Adipocyte (in vitro differentiated cells): ENCODE results near the gene FRRS1.
A peak's percentile ranks its signal among the peaks of the same experiment; 100 is the strongest.

Source experiments
- DNase-seq: peaks from one replicate; pipeline ENCODE4 v3.0.0-alpha.2; 2015; ENCODE audit warnings: low read depth
- H3K27me3 ChIP-seq: replicated peaks from 2 replicates; pipeline ENCODE4 v1.7.0; 2013; ENCODE audit warnings: mild to moderate bottlenecking, low read length, moderate library complexity; ENCODE audit not compliant: control insufficient read depth, insufficient read depth
- H3K36me3 ChIP-seq: 2 replicates; pipeline ENCODE4 v1.7.0; 2013; ENCODE audit warnings: low read length, mild to moderate bottlenecking, moderate library complexity; ENCODE audit not compliant: control insufficient read depth, insufficient read depth, severe bottlenecking
- H3K4me1 ChIP-seq: 2 replicates; pipeline ENCODE4 v1.7.0; 2013; ENCODE audit warnings: mild to moderate bottlenecking, low read length, moderate library complexity; ENCODE audit not compliant: control insufficient read depth, insufficient read depth
- H3K4me3 ChIP-seq: 2 replicates; pipeline ENCODE4 v1.7.0; 2013; ENCODE audit warnings: mild to moderate bottlenecking, low read length, moderate library complexity
- H3K9ac ChIP-seq: 2 replicates; pipeline ENCODE4 v1.7.0; 2013; ENCODE audit warnings: mild to moderate bottlenecking, low read length, moderate library complexity
- H3K9me3 ChIP-seq: 2 replicates; pipeline ENCODE4 v1.7.0; 2013; ENCODE audit warnings: mild to moderate bottlenecking, low read length, moderate library complexity; ENCODE audit not compliant: control insufficient read depth

The FRRS1 gene

DNA sequence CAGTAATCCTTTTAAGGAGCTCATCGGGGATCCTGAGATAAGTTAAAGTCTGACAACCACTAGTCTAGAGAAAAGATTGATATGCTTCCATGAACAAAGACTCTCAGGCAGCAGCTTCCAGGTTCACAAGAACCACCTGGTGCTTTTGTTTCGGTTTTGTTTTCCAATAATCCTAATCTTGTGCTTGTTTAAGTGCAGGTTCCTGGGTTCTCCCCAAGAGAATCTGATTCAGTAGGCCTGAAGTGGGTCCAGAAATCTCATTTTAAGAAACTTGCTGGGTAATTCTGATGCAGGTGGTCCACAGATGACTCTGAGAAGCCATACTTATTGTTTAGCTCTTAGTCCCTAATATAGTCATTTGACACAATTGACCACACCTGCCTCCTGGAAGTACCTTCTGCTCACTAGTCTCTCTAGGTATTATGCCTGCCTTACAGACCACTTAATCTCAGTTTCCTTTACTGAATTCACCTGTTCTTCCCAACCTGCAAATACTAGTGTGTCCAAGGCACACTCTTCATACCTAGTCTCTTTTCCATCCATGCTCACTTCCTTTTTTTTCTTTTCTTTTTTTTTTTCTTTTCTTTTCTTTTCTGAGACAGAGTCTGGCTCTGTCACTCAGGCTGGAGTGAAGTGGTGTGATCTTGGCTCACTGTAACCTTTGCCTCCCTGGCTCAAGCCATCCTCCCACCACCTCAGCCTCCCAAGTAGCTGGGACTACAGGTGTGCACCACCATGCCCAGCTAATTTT lies 20.5 kb upstream of the FRRS1 start:
- DNase-seq, result no peak
- Histone ChIP-seq H3K4me3 (no peak overlapping the region), H3K9me3 (no peaks in the 10 kb centered on the region), H3K36me3 (no peaks in the 10 kb centered on the region), H3K4me1 (no peaks in the 10 kb centered on the region), H3K27me3 (peaks cover 5% of the 10 kb centered on the region), H3K9ac (no peak overlapping the region)

- DNase-seq, result no peak
These were observed 18.4 kb upstream of the FRRS1 start for GRCh38 chr1:99784809-99785255.

GRCh38 chr1:99784143-99784542 lies 17.7 kb upstream of the FRRS1 start:
- Histone ChIP-seq H3K27me3 (peaks cover 5% of the 10 kb centered on the region), H3K36me3 (no peaks in the 10 kb centered on the region), H3K9me3 (no peaks in the 10 kb centered on the region), H3K4me1 (no peaks in the 10 kb centered on the region), H3K9ac (no peak overlapping the region), H3K4me3 (no peak overlapping the region)
- no peak for DNase-seq

More at GRCh38 chr1:99784809-99785255, 18.4 kb upstream of the FRRS1 start:
- Histone ChIP-seq H3K27me3 (peaks cover 5% of the 10 kb centered on the region), H3K36me3 (no peaks in the 10 kb centered on the region), H3K4me3 (no peak overlapping the region), H3K4me1 (no peaks in the 10 kb centered on the region), H3K9ac (no peak overlapping the region), H3K9me3 (no peaks in the 10 kb centered on the region)

- no peak for DNase-seq
- no peaks in the 10 kb centered on the region for H3K9me3 ChIP-seq
- H3K36me3 ChIP-seq, result no peaks in the 10 kb centered on the region
- no peak overlapping the region for H3K4me3 ChIP-seq
- H3K4me1 ChIP-seq, result no peaks in the 10 kb centered on the region
- H3K27me3 ChIP-seq, result peaks cover 5% of the 10 kb centered on the region
- H3K9ac ChIP-seq, result no peak overlapping the region
These were observed 16.5 kb upstream of the FRRS1 start for GRCh38 chr1:99782920-99783319.

- no peaks in the 10 kb centered on the region for H3K4me1 ChIP-seq
- H3K36me3 ChIP-seq, result no peaks in the 10 kb centered on the region
- no peak overlapping the region for H3K9ac ChIP-seq
- no peaks in the 10 kb centered on the region for H3K9me3 ChIP-seq
- no peak overlapping the region for H3K4me3 ChIP-seq
- DNase-seq, result no peak
- peaks cover 5% of the 10 kb centered on the region for H3K27me3 ChIP-seq
These were observed 16.0 kb upstream of the FRRS1 start for GRCh38 chr1:99782397-99782796.

DNA sequence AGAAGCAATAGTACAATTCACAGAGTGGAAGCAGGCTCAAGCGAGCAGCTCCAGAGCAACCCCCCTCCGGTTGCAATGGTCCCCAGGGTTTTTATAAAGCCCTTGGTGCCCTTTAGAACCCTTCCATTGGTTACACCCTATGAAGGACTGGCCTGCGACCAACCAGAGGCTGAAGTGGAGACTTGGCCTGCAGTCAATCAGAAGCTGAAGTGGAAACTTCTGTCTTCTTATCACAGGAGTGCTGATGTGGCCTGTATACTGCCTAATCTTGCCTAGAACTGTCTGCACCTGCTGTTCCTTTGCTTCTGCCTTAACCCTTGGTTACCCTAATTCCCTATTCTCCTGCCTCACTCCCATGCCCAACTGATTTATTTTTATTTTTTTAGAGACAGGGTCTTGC lies 15.4 kb upstream of the FRRS1 start:
- Histone ChIP-seq H3K9me3 (no peaks in the 10 kb centered on the region), H3K9ac (no peak overlapping the region), H3K4me3 (no peak overlapping the region), H3K4me1 (no peaks in the 10 kb centered on the region), H3K36me3 (no peaks in the 10 kb centered on the region), H3K27me3 (peaks cover 5% of the 10 kb centered on the region)
- DNase-seq, result no peak

GRCh38 chr1:99777752-99778151 lies 11.3 kb upstream of the FRRS1 start:
- Histone ChIP-seq H3K27me3 (peaks cover 5% of the 10 kb centered on the region), H3K4me3 (no peak overlapping the region), H3K9ac (no peak overlapping the region), H3K9me3 (no peaks in the 10 kb centered on the region), H3K4me1 (no peaks in the 10 kb centered on the region), H3K36me3 (no peaks in the 10 kb centered on the region)
- no peak for DNase-seq

DNA sequence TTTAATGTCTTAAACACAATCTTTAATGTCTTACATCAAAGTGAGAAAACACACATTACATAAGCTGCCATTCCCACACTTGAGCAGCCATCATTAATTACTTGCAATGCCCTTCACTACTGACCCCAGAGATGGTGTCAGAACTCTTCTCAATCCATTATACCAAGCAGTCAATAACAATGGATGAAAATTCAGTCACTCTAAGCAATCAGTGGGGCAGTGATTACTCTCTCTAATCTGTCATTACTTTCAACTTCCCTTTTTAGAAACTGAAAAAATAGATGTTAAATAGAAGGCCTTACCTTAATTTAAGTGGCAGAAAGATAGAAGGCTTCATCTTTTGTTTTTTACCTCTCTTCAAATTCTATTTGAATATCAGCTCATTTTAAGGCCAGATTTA lies 9.7 kb upstream of the FRRS1 start:
- no peaks in the 10 kb centered on the region for H3K9me3 ChIP-seq
- no peak overlapping the region for H3K9ac ChIP-seq
- H3K27me3 ChIP-seq, result no peaks in the 10 kb centered on the region

DNA sequence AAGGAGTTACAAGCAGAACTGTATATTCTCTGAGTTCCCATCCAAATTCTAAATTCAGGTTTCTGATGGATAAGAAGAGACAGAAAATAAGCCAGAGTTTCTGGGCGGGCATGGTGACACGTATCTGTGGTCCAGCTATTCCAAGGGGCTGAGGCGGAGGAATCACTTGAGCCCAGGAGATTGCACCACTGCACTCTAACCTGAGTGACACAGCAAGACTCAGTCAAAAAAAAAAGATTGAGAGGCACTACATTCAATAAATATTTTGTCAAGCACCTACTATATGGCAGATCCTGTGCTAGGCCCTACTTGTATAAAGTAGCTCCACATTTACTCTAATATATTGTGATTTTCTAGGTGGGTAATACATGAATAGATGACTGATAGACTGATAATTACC lies 6.4 kb upstream of the FRRS1 start:
- H3K9me3 ChIP-seq, result no peaks in the 10 kb centered on the region
- no peak for DNase-seq
- no peak overlapping the region for H3K9ac ChIP-seq
- no peaks in the 10 kb centered on the region for H3K27me3 ChIP-seq
- no peaks in the 10 kb centered on the region for H3K36me3 ChIP-seq
- peaks cover 9% of the 10 kb centered on the region for H3K4me1 ChIP-seq
- no peak overlapping the region for H3K4me3 ChIP-seq

More for the DNA sequence above, 9.7 kb upstream of the FRRS1 start:
- no peaks in the 10 kb centered on the region for H3K4me1 ChIP-seq
- H3K4me3 ChIP-seq, result no peak overlapping the region
- DNase-seq, result no peak
- no peaks in the 10 kb centered on the region for H3K36me3 ChIP-seq

- Histone ChIP-seq H3K9me3 (no peaks in the 10 kb centered on the region), H3K4me1 (peaks cover 9% of the 10 kb centered on the region), H3K27me3 (no peaks in the 10 kb centered on the region), H3K36me3 (no peaks in the 10 kb centered on the region), H3K9ac (no peak overlapping the region), H3K4me3 (no peak overlapping the region)
- no peak for DNase-seq
These were observed 5.1 kb upstream of the FRRS1 start for GRCh38 chr1:99771513-99771918.

GRCh38 chr1:99768524-99769245 lies 2.2 kb upstream of the FRRS1 start:
- Histone ChIP-seq H3K9me3 (no peaks in the 10 kb centered on the region), H3K9ac (no peak overlapping the region), H3K4me3 (no peak overlapping the region), H3K4me1 (peaks cover 11% of the 10 kb centered on the region), H3K27me3 (no peaks in the 10 kb centered on the region), H3K36me3 (no peaks in the 10 kb centered on the region)
- DNase-seq, result peak; percentile 25
